ENCODE results near the gene C1orf141.
"Not testable (repeated sequence)": the region's sequence is repeated elsewhere in the genome, so short reads cannot be mapped to it uniquely, and the experiment has no call there.

Gene C1orf141

DNA sequence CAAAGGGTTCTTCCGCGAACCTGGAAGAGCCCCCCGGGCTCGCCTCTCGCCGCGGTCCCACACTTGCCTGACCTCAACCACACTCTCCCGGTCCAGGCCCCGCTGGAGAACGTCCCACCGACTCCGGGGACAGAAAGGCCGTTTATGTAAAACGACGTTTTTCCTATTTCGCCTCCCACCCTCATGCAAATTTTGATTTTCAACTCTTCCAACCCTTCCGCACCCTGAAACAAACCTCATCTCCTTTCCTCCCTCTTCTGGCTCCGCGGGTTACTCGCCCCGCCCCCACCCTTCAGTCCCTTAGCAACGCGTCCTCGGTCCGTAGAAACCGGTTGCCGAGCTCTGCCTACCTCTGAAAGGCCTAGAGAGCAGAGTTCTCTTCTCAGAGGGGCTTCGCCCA is at the start of gene C1orf141:
Gene C1orf141, minus strand, starts transcription at position 276 of the 400 bp plus-strand sequence. CDS start 7,730 bp downstream, outside the sequence.
- peak in 1 of 2 donors; percentile 10 for DNase-seq

- DNase-seq, result no peak
Measured at GRCh38 chr1:67175530-67176087, 40.8 kb upstream of the C1orf141 start.

- no peak for DNase-seq
Measured at GRCh38 chr1:67174716-67175284, 40.0 kb upstream of the C1orf141 start.

- DNase-seq, result no peak
Measured at GRCh38 chr1:67173988-67174387, 39.2 kb upstream of the C1orf141 start.

- no peak for DNase-seq
Measured at GRCh38 chr1:67171978-67172377, 37.2 kb upstream of the C1orf141 start.

- no peak for DNase-seq
Measured at GRCh38 chr1:67171574-67171955, 36.8 kb upstream of the C1orf141 start.

GRCh38 chr1:67170751-67171573 is 36.2 kb upstream of the C1orf141 start:
- no peak for DNase-seq

GRCh38 chr1:67169932-67170331 is 35.2 kb upstream of the C1orf141 start:
- no peak for DNase-seq

GRCh38 chr1:67169496-67169895 is 34.7 kb upstream of the C1orf141 start:
- no peak for DNase-seq

- peak; percentile 50 to 56 for DNase-seq
Measured at GRCh38 chr1:67166196-67166595, 31.4 kb upstream of the C1orf141 start, which contains the start of gene IL23R. IL23R (plus strand) TSS chr1:67166454; CDS start chr1:67168121, 1,667 bp downstream.

DNA sequence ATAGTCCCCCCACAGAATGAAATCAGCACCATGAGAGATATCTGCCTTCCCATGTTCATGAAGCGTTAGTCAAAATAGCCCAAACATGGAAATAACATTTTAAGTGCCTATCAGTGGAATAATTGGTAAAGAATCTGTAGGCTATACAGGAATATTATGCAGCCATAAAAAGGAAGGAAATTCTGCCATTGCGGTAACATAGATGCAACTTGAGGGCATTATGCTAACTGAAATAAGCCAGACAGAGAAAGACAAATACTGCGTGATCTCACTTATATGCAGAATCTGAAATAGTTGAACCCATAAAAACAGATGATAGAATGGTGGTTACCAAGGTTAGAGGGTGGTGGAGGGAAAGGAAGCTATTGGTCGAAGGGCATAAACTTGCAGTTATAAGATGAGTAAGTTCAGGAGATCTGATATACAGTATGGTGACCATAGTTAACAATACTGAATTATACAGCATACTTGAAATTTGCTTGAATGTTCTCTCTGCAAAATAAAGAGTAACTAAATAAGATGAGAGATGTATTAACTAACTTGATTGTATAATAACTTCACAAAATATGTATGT is 30.8 kb upstream of the C1orf141 start:
- no peak for DNase-seq

DNA sequence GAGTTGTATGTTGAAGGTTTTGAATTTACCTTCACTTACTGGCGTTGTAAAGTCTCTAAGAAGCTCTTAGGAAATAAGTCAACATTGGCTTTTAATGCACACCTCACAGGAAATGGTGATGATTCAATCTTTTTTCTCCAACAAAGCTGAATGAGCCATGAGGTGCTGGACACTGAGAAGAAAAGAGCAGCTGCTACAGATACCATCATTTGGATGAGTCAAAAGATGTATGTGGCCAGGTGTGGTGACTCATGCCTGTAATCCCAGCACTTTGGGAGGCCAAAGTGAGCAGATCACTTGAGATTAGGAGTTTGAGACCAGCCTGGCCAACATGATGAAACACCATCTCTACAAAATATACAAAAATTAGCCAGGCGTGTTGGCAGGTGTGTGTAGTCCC is 28.2 kb upstream of the C1orf141 start:
- no peak for DNase-seq

DNA sequence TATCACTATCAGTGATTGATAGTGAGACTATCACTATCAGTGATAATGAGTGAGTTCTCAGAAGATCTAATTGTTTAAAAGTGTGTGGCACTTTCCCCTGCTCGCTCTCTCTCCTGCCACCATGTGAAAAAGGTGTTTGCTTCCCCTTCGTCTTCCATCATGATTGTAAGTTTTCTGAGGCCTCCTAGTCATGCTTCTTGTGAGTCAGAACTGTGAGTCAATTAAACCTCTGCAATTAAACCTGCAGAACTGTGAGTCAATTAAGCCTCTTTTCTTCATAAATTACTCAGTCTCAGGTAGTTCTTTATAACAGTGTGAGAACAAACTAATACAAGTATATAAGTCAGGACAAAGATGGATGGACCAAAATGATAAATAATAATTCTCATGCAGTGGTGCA is 24.5 kb upstream of the C1orf141 start:
- no peak for DNase-seq

- DNase-seq, result no peak
Measured at GRCh38 chr1:67158401-67158800, 23.6 kb upstream of the C1orf141 start.

DNA sequence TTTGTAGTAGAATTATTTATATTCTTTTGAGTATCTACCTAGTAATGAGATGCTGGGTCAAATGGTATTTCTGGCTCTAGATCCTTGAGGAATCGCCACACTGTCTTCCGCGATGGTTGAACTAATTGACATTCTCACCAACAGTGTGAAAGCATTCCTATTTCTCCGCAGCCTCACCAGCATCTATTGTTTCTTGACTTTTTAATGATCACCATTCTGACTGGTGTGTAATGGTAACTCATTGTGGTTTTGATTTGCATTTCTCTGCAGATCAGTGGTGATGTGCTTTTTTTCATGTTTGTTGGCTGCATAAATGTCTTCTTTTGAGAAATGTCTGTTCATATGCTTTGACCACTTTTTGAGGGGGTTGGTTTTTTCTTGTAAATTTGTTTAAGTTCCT is 16.2 kb upstream of the C1orf141 start:
- DNase-seq, result no peak

GRCh38 chr1:67149179-67149770 is 14.5 kb upstream of the C1orf141 start:
- DNase-seq, result peak; percentile 26 to 38

GRCh38 chr1:67148516-67149178 is 13.9 kb upstream of the C1orf141 start:
- no peak for DNase-seq

GRCh38 chr1:67147973-67148372 is 13.2 kb upstream of the C1orf141 start:
- not testable (repeated sequence) for DNase-seq

DNA sequence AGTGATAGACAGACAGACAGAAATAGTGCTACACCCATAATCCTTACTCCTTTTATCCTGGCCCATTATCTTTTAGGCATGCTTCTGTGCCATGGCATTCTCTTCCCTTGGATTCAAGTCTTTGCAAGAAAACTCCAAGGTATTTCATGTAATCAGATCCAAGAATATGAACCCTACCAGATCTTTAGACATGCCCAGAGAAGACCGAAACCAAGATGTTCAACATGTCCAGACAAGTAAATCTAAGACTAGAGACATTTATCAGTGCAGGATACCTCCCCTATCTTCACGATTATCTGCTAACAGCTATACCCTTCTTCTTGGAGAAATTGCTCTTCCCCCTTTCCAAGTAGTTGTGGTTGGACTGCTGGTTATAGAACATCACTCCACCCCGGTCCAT is 11.8 kb upstream of the C1orf141 start:
- DNase-seq, result no peak

DNA sequence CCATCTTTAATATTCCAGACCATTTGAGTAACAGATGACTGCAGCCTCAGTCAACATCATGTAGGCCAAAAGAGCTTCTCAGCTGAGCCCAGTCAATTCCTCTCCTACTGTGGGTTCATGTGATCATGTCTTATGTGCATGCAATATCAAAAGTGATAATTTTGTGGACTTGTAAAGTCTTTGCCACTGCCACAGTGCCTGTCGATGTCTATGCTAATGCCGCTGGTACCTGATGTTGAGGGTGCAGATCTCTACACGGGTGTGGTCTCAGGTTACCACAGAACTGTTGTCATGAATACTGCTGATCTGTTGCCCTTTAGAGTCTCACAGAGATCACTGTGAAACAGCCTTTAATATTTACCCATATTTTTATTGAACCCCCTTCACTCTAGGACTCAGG is 11.3 kb upstream of the C1orf141 start:
- no peak for DNase-seq

- DNase-seq, result no peak
Measured at GRCh38 chr1:67144696-67145095, 9.9 kb upstream of the C1orf141 start.

DNA sequence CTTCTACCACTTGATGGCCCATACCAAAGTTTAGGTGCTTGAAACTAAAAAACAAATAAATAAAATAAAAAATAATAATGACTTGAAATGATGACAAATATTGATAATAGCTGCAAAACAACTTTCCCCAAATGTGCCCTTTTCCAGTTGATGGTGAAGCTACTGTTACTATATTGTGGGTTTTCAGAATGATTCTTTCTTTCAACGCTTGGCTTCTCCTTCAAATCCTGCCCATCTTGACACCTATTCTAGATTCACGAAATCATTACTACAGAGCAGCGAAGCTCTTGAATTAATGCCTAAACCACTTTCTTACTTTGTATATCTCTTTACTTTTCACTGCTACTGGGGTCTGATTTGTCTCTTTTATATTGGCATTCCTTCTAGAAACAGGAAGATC is 9.2 kb upstream of the C1orf141 start:
- no peak for DNase-seq

GRCh38 chr1:67142931-67143330 is 8.2 kb upstream of the C1orf141 start:
- no peak for DNase-seq
